Measurements from ENCODE around the gene DEFB132.

DNA sequence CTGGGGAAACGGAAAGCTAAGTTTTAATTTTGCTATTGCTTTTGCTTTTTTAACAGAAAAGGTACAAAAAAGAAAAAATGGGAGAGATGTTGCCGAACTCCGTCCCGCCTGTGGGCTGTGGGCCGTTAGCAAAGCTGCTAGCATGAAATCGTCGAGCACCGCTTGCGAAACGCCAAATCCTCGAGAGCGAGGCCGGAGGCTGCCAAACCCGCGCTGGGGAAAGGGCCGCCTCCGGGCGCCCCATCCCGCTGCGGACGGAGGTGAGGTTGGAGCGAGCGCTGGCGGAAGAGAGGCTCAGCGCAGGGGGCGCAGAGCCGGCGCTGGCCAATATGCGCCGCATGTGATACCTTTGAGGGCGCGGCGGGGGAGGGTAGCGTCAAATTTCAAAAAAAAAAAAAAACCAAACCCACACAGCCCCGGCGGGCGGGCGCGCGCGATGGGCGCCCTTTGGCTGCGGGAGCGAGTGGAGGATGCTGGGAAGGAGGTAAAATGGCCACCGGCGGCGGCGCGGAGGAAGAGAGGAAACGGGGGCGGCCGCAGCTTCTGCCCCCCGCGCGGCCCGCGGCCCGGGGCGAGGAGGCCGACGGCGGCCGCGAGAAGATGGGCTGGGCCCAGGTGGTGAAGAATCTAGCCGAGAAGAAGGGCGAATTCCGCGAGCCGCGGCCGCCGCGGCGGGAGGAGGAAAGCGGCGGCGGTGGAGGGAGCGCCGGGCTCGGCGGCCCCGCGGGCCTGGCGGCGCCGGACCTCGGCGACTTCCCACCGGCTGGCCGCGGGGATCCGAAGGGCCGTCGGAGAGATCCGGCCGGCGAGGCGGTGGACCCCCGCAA lies 39.8 kb downstream of the DEFB132 start, which contains the start of gene ZCCHC3:
- TF ChIP-seq CTCF (IDR thresholded peaks at IDR 0.05): no peak
- TF ChIP-seq POLR2A (IDR thresholded peaks at IDR 0.05): no peak
